Measurements from ENCODE around the gene GPR176. TPM values are rescaled to one million over a fixed set of nuclear protein-coding genes. Genes with fewer than 3 reads are reported as not detected.
"Not testable (repeated sequence)": the region's sequence is repeated elsewhere in the genome, so short reads cannot be mapped to it uniquely, and the experiment has no call there.

GPR176 gene
- total RNA-seq, 2 experiments from 2014 or later = 0.12 TPM; not detected in 1

GRCh38 chr15:39920510-39921273 is 626 bp upstream of the GPR176 start:
- peaks cover 26% of the 10 kb centered on the region for H3K4me1 Mint-ChIP-seq
- peak overlapping the region; percentile 75 for H3K27ac Mint-ChIP-seq
- peaks cover 29% of the 10 kb centered on the region for H3K27me3 Mint-ChIP-seq
- peak; percentile 88 for DNase-seq
- peak overlapping the region; percentile 81 for H3K4me3 Mint-ChIP-seq
- peaks cover 5% of the 10 kb centered on the region for H3K9me3 Mint-ChIP-seq
- peaks cover 7% of the 10 kb centered on the region for H3K36me3 Mint-ChIP-seq

DNA sequence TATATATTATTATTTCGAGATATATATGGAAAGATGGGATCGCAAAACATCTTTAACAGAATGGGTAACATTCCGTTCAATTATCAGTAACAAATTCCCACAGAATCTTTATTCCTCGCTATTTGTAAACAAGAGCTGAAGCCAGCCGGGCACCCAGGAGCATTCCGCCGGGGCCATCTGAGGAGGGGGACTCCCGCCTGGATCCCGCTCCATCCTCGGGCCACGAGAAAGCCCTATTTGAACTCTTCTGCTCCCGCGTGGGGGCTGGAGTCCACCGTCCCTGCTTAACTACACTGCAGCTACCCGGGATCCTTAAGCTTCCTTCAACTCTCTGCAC is 687 bp downstream of the GPR176 start:
- H3K9me3 Mint-ChIP-seq = peaks cover 5% of the 10 kb centered on the region
- no peak overlapping the region for H3K4me3 Mint-ChIP-seq
- peaks cover 18% of the 10 kb centered on the region for H3K4me1 Mint-ChIP-seq
- H3K36me3 Mint-ChIP-seq = peaks cover 7% of the 10 kb centered on the region
- peaks cover 29% of the 10 kb centered on the region for H3K27me3 Mint-ChIP-seq
- DNase-seq = no peak
- no peak overlapping the region for H3K27ac Mint-ChIP-seq

DNA sequence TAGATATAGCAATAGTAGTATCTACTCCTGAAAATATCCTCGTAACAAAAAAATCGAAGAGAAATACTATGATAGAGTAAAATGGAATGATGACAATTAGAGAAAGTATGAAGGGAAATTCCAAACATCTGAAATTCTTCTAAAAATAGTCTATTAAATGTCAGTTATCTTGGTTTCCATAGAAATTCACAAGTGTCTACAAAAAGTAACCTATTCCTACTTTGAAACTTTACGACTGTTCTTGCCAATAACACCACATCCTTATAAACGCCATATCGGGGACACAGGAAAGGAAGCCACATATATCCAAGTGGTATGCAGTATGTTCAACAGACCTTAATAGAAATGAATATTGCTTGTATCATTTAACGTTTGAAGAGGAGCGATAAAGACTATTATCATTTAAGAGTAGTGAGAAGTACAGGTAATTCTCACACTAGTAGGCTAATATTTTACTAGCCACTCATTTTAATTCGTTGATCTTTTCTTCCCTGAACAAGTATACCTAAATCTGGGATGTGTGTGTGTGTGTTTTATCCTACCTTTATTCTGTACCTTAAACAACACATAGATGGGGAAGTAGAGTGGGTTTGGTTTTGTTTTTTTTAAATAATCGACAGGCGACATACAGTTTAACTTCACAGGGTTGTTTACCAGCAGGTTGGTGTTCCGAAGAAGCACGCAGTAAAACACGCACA is 1.2 kb downstream of the GPR176 start:
- DNase-seq = no peak
- Mint-ChIP-seq H3K36me3 (peaks cover 7% of the 10 kb centered on the region), H3K27me3 (peaks cover 29% of the 10 kb centered on the region), H3K4me3 (peak overlapping the region; percentile 16), H3K9me3 (peaks cover 5% of the 10 kb centered on the region), H3K27ac (no peak overlapping the region), H3K4me1 (peaks cover 16% of the 10 kb centered on the region)

- Mint-ChIP-seq H3K27me3 (peaks cover 29% of the 10 kb centered on the region), H3K27ac (no peak overlapping the region), H3K4me1 (peaks cover 10% of the 10 kb centered on the region), H3K9me3 (no peaks in the 10 kb centered on the region), H3K4me3 (no peak overlapping the region), H3K36me3 (no peaks in the 10 kb centered on the region)
- DNase-seq = no peak
These were observed 5.1 kb downstream of the GPR176 start for GRCh38 chr15:39914977-39915376.

DNA sequence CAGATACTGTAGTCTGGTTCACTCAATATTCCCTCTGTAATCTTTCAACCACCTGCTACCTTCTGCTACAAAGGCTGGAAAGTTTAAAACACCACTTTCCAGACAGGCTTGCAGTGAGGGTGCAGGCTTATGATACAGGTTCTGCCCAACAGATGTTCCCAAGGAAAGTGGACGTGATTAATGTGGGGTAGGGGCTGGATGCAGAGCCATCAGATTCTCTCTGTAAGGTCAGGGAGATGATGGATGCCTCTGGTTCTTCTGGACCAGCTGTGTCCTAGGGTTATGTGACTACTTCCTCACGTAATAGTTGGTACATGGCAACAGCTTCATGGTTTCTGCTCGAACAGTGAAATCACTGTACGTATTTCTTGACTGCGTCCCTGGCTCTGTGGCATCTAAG is 11.1 kb downstream of the GPR176 start:
- Mint-ChIP-seq H3K27ac (no peak overlapping the region), H3K36me3 (no peaks in the 10 kb centered on the region), H3K9me3 (no peaks in the 10 kb centered on the region), H3K27me3 (peaks cover 3% of the 10 kb centered on the region), H3K4me1 (no peaks in the 10 kb centered on the region), H3K4me3 (no peak overlapping the region)
- DNase-seq = no peak

GRCh38 chr15:39908186-39908585 is 11.9 kb downstream of the GPR176 start:
- Mint-ChIP-seq H3K9me3 (no peaks in the 10 kb centered on the region), H3K4me3 (no peak overlapping the region), H3K27me3 (peaks cover 3% of the 10 kb centered on the region), H3K4me1 (no peaks in the 10 kb centered on the region), H3K36me3 (no peaks in the 10 kb centered on the region), H3K27ac (no peak overlapping the region)
- DNase-seq = no peak

DNA sequence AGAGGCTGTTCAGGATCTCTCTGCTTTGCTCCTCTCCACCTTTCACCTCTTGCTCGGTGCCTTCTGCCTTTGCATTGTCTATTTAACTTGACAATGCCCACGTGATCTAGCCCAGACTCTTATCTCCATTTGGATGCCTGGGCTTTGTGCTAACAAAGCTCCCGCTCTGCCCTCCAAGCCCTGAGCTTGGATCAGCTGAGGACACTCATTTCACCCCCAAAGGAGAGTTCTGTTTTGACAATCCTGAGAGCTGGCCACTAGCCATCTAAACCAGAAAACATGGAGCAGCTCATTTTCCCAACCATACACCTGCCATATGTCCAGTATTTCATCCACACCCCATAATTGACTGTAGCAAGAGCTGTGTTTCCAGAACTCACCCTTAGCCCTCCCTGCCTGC is 12.8 kb downstream of the GPR176 start:
- Mint-ChIP-seq H3K4me3 (no peak overlapping the region), H3K27ac (no peak overlapping the region), H3K36me3 (no peaks in the 10 kb centered on the region), H3K9me3 (no peaks in the 10 kb centered on the region), H3K27me3 (peaks cover 3% of the 10 kb centered on the region), H3K4me1 (no peaks in the 10 kb centered on the region)
- no peak for DNase-seq

GRCh38 chr15:39904115-39904514 is 16.0 kb downstream of the GPR176 start:
- no peaks in the 10 kb centered on the region for H3K4me1 Mint-ChIP-seq
- H3K4me3 Mint-ChIP-seq = no peak overlapping the region
- DNase-seq = no peak
- H3K27ac Mint-ChIP-seq = no peak overlapping the region
- no peaks in the 10 kb centered on the region for H3K36me3 Mint-ChIP-seq
- no peaks in the 10 kb centered on the region for H3K9me3 Mint-ChIP-seq
- H3K27me3 Mint-ChIP-seq = peaks cover 10% of the 10 kb centered on the region

- Mint-ChIP-seq H3K4me1 (no peaks in the 10 kb centered on the region), H3K27me3 (peaks cover 19% of the 10 kb centered on the region), H3K9me3 (no peaks in the 10 kb centered on the region)
These were observed 21.7 kb downstream of the GPR176 start for GRCh38 chr15:39898317-39898716.

DNA sequence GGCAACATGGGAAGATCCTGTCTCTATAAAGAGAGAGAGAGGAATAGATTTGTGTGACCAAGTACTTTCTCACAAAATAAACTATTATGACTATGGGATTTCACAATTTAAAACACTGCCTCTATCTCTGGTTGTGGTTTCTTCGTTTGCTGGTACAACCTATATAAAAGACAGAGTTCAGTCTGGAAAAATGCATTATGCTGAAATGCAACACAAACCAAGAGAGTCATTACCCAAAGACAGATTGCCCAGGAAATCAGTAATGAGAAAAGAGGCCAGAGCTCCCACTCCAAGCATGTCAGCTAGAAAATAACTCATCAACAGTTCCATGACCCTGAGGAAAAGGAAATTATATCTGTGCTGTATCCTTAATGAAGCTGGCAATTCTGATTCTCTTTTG is 23.2 kb downstream of the GPR176 start:
- H3K36me3 Mint-ChIP-seq = no peaks in the 10 kb centered on the region

More at GRCh38 chr15:39898317-39898716, 21.7 kb downstream of the GPR176 start:
- Mint-ChIP-seq H3K4me3 (no peak overlapping the region), H3K27ac (no peak overlapping the region), H3K36me3 (no peaks in the 10 kb centered on the region)
- DNase-seq = no peak

DNA sequence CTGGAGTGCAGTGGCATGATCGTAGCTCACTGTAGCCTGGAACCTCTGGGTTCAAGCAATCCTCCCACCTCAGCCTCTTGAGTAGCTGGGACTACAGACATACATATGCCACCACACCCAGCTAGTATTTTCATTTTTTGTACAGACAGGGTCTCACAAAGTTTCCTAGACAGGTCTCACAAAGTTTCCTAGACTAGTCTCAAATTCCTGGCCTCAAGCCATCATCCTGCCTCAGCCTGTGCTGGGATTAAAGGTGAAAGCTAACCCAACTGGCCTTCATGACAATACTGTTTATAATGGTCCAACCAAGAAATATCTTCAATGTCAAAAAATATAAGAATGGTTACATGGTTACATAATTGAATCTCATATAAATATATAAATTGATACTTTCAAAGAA is 24.0 kb downstream of the GPR176 start:
- H3K4me3 Mint-ChIP-seq = no peak overlapping the region
- H3K36me3 Mint-ChIP-seq = no peaks in the 10 kb centered on the region
- no peaks in the 10 kb centered on the region for H3K4me1 Mint-ChIP-seq
- H3K9me3 Mint-ChIP-seq = no peaks in the 10 kb centered on the region
- H3K27ac Mint-ChIP-seq = no peak overlapping the region
- DNase-seq = no peak
- H3K27me3 Mint-ChIP-seq = peaks cover 19% of the 10 kb centered on the region

More for the DNA sequence above, 23.2 kb downstream of the GPR176 start:
- H3K4me1 Mint-ChIP-seq = no peaks in the 10 kb centered on the region
- no peak overlapping the region for H3K27ac Mint-ChIP-seq
- no peak overlapping the region for H3K4me3 Mint-ChIP-seq
- peaks cover 19% of the 10 kb centered on the region for H3K27me3 Mint-ChIP-seq
- no peaks in the 10 kb centered on the region for H3K9me3 Mint-ChIP-seq
- no peak for DNase-seq

GRCh38 chr15:39893051-39893450 is 27.0 kb downstream of the GPR176 start:
- not testable (repeated sequence) for H3K36me3 Mint-ChIP-seq, H3K4me1 Mint-ChIP-seq, H3K27me3 Mint-ChIP-seq, H3K27ac Mint-ChIP-seq, H3K9me3 Mint-ChIP-seq, H3K4me3 Mint-ChIP-seq, DNase-seq

- Mint-ChIP-seq H3K4me1 (no peaks in the 10 kb centered on the region), H3K36me3 (no peaks in the 10 kb centered on the region), H3K4me3 (no peak overlapping the region), H3K27ac (no peak overlapping the region), H3K9me3 (no peaks in the 10 kb centered on the region), H3K27me3 (peaks cover 2% of the 10 kb centered on the region)
- no peak for DNase-seq
These were observed 27.6 kb downstream of the GPR176 start for GRCh38 chr15:39892418-39892817.

GRCh38 chr15:39890621-39891020 is 29.4 kb downstream of the GPR176 start:
- H3K36me3 Mint-ChIP-seq = no peaks in the 10 kb centered on the region
- no peaks in the 10 kb centered on the region for H3K27me3 Mint-ChIP-seq
- H3K27ac Mint-ChIP-seq = no peak overlapping the region
- no peaks in the 10 kb centered on the region for H3K9me3 Mint-ChIP-seq
- H3K4me3 Mint-ChIP-seq = no peak overlapping the region
- H3K4me1 Mint-ChIP-seq = no peaks in the 10 kb centered on the region
- DNase-seq = no peak

DNA sequence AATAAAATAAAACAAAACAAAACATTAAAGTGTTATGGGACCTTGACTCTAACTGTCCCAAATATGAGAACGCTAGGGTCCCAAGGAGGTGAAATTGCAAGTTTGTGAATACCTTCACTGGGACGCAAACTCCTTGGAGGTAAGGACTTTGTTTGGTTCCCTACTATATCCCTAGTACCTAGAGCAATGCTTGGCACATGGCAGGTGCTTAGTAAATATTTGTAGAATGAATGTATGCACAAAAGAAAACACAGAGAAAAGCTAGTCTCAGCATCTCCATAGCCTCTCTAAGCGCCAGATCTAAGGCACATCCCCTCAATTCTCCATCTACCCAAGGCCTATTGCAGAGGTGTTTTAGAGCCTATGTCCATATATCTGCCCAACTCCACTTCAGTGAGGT is 30.5 kb downstream of the GPR176 start:
- Mint-ChIP-seq H3K4me3 (no peak overlapping the region), H3K9me3 (no peaks in the 10 kb centered on the region), H3K36me3 (no peaks in the 10 kb centered on the region), H3K27me3 (no peaks in the 10 kb centered on the region), H3K27ac (no peak overlapping the region), H3K4me1 (no peaks in the 10 kb centered on the region)
- no peak for DNase-seq

DNA sequence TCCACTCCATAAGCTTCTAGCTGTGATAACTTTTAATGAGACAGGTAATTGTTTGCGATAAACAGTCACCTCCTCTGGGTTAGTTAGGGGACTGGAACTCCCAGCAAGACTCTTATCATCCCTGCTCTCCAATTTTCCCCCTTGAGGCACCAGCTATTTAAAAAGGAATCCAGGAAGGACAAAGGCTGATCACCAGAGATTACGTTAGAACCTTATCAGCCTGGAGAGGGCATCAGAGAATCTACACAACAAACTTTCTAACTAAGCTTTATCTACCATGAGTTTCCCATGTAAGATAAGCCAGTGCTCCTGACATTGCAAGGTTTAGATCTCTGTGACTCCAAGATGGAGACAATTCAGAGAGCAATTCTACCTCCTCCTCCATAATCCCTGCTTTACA is 31.3 kb downstream of the GPR176 start:
- DNase-seq = no peak
- H3K9me3 Mint-ChIP-seq = no peaks in the 10 kb centered on the region
- H3K27ac Mint-ChIP-seq = no peak overlapping the region
- H3K27me3 Mint-ChIP-seq = peaks cover 4% of the 10 kb centered on the region
- H3K36me3 Mint-ChIP-seq = no peaks in the 10 kb centered on the region
- H3K4me1 Mint-ChIP-seq = no peaks in the 10 kb centered on the region
- H3K4me3 Mint-ChIP-seq = no peak overlapping the region

Measured in activated naive CD8-positive, alpha-beta T cell treated with anti-CD3 and anti-CD28 coated beads for 36 hours (primary cell).